ENCODE measurements around the gene BIRC5. TPM values are rescaled to one million over a fixed set of nuclear protein-coding genes. Genes with fewer than 3 reads are reported as not detected.

Gene BIRC5
- total RNA-seq, 1 donor: 0.21 TPM

Other genes starting within 250 kb of the BIRC5 start
- gene TMC6, start 85.5 kb upstream of the BIRC5 start, total RNA-seq: 136 TPM
- 138 TPM for gene TMC8, start 83.5 kb upstream of the BIRC5 start, total RNA-seq
- not detected for gene C17orf99, start 67.9 kb upstream of the BIRC5 start, total RNA-seq
- 44.7 TPM for gene SYNGR2, start 45.7 kb upstream of the BIRC5 start, total RNA-seq
- 0.94 TPM for gene TK1, start 27.2 kb upstream of the BIRC5 start, total RNA-seq
- 5.0 TPM for gene AFMID, start 26.9 kb upstream of the BIRC5 start, total RNA-seq
- gene TMEM235, start 17.4 kb downstream of the BIRC5 start, total RNA-seq: not detected
- 503 TPM for gene SOCS3, start 145.8 kb downstream of the BIRC5 start, total RNA-seq
- 62.8 TPM for gene PGS1, start 164.4 kb downstream of the BIRC5 start, total RNA-seq